Adrenal gland (tissue), 12 donors: Measurements from ENCODE around the gene RNASE13. TPM values are rescaled to one million over a fixed set of nuclear protein-coding genes. Genes with fewer than 3 reads are reported as not detected.
A peak's percentile ranks its signal among the peaks of the same experiment; 100 is the strongest.

Experiments
- DNase-seq, 7 donors: peaks; one replicate each; pipeline ENCODE4 v3.0.0-alpha.2; 2019 to 2020
- H3K27ac ChIP-seq, 5 donors: fragments of 200-600 bp; sonication (generic) in 4 of 5; 1 replicate in 3 of 5; 2 replicates in 2 of 5; pipeline versions ENCODE4 v1.5.1 to v1.8.0; 2016 to 2020; ENCODE audit warnings: mild to moderate bottlenecking in 1 of 5
- H3K27me3 ChIP-seq: fragments of 200-600 bp; 2 replicates; pipeline ENCODE4 v1.8.0; 2021
- H3K36me3 ChIP-seq, 2 donors: fragments of 200-600 bp; replicated peaks in 1 of 2; 1 replicate in 1 of 2; 2 replicates in 1 of 2; pipeline versions ENCODE4 v1.5.1 to v1.8.0; 2018 to 2022
- H3K4me1 ChIP-seq, 2 donors: fragments of 200-600 bp; replicated peaks in 1 of 2; 1 replicate in 1 of 2; 2 replicates in 1 of 2; pipeline versions ENCODE4 v1.5.1 to v1.8.0; 2018 to 2021
- H3K4me3 ChIP-seq, 4 donors: fragments of 200-600 bp; sonication (generic) in 3 of 4; one replicate each; pipeline ENCODE4 v1.5.1; 2016 to 2018
- H3K9me3 ChIP-seq, 3 donors: fragments of 200-600 bp; sonication (generic) in 1 of 3; replicated peaks in 1 of 3; 1 replicate in 2 of 3; 2 replicates in 1 of 3; pipeline versions ENCODE4 v1.5.1 to v1.8.0; 2016 to 2021
- POLR2A ChIP-seq, 2 donors: fragments of 450-650 bp; IDR thresholded peaks; one replicate each; pipeline ENCODE4 v1.6.1; 2017; ENCODE audit warnings: antibody characterized with exemption in 2 of 2, mild to moderate bottlenecking in 2 of 2, moderate library complexity in 1 of 2
- WGBS, 4 donors: extraction: QIAGEN DNeasy Blood & Tissue Kit in 2 of 4; methylation state at CpG; one replicate each; pipeline versions ENCODE4 v1.1.5 to v1.1.7; 2013 to 2017; 5-methylcytosine and 5-hydroxymethylcytosine counted together
- intact Hi-C, 2 donors: fragments of 100-400 bp; cut with DNase I; formaldehyde crosslinking; loops; one replicate each; pipeline versions ENCODE4 v1.14.1 to v1.15.0; 2022 to 2023
- polyA plus RNA-seq, 3 donors: library from polyadenylated mRNA; stranded (reverse); fragments of 200-250 nt in 2 of 3; fragments of 350-450 nt in 1 of 3; fragmentation: Illumina TruSeq in 1 of 3; extraction: RNeasy Lipid Tissue Mini Kit (QIAGEN cat#74804) in 1 of 3; gene quantifications; one replicate each; pipeline ENCODE4 v1.2.3, GENCODE V29; 2013 to 2014
- total RNA-seq, 9 donors: library from RNA; depleted of rRNA in 4 of 9; stranded (reverse); fragments of >200 nt in 4 of 9; fragments of 120-200 nt in 1 of 9; fragmentation: NEBNext Ultra II Directional in 1 of 9; extraction: Animal tissue kit (Norgen Biotek cat#: 25700) in 1 of 9; gene quantifications; one replicate each; pipeline versions ENCODE4 v1.1.0 to v1.2.4, GENCODE V29; 2013 to 2023
- TF ChIP-seq, protein P1 (sequence below), 6 experiments: fragments of 450-650 bp in 4 of 6; fragments of 200-600 bp in 2 of 6; sonication (generic) in 1 of 6; IDR thresholded peaks; 1 replicate in 5 of 6; 2 replicates in 1 of 6; pipeline versions ENCODE4 v1.5.1 to v1.8.0; 2016 to 2021; ENCODE audit warnings: antibody characterized with exemption in 6 of 6, mild to moderate bottlenecking in 2 of 6, moderate library complexity in 1 of 6
- donor health status: healthy with polysubstance abuse.
- donor health status: Bipolar disorder and iron deficiency.
- donor health status: DM: yes; HTN: yes; CAD: no.
- donor health status: DM: no; HTN: no; CAD: no.
- donor health status: DM: no; HTN: no; CAD: no.
- donor health status: DM: yes; HTN: yes; CAD: no.

Gene RNASE13
- total and polyA plus RNA-seq, 12 donors: 0.03 to 0.27 TPM; not detected in 10

DNA sequence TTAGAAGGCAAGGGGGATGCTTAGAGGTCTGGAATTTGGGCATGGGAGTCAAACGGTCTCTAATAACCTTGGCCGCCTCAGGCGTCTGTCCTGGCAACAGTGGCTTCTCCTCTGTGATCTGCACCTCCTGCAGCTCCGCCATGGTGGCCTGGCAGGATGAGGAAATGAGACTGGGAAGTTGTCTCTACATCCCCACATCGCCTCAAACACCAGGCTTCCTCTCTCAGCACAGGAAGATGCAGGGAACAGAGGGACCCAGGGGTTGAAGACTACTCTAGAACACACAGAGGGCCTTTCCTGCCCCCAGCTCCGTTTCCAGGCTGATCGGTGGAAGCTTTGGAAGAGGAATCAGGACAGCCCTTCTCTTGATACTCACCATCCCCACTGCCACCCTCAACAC lies 11.4 kb downstream of the RNASE13 start:
- no peaks in the 10 kb centered on the region for H3K27me3 ChIP-seq
- intact Hi-C loops: loop anchor here in 1 of 2 donors (5.0 kb wide), 1 partner anchor 69 kb away; no protein-coding TSS in a partner anchor
- peaks cover 36 to 52% of the 10 kb centered on the region in 2 donors for H3K4me1 ChIP-seq
- H3K4me3 ChIP-seq: peak overlapping the region in 2 of 4 donors; percentile 64 to 71
- peaks cover 0 to 39% of the 10 kb centered on the region in 2 donors for H3K36me3 ChIP-seq
- peak overlapping the region in 3 of 5 donors; percentile 65 to 93 (median 87) for H3K27ac ChIP-seq
- TF ChIP-seq, protein P1, sequence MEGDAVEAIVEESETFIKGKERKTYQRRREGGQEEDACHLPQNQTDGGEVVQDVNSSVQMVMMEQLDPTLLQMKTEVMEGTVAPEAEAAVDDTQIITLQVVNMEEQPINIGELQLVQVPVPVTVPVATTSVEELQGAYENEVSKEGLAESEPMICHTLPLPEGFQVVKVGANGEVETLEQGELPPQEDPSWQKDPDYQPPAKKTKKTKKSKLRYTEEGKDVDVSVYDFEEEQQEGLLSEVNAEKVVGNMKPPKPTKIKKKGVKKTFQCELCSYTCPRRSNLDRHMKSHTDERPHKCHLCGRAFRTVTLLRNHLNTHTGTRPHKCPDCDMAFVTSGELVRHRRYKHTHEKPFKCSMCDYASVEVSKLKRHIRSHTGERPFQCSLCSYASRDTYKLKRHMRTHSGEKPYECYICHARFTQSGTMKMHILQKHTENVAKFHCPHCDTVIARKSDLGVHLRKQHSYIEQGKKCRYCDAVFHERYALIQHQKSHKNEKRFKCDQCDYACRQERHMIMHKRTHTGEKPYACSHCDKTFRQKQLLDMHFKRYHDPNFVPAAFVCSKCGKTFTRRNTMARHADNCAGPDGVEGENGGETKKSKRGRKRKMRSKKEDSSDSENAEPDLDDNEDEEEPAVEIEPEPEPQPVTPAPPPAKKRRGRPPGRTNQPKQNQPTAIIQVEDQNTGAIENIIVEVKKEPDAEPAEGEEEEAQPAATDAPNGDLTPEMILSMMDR (IDR thresholded peaks at IDR 0.05): no peak
- no peak for TF ChIP-seq POLR2A (IDR thresholded peaks at IDR 0.05)
- H3K9me3 ChIP-seq: no peaks in the 10 kb centered on the region
- peak in 5 of 7 donors; percentile 44 to 70 (median 51) for DNase-seq
- WGBS, 4 donors: 15 to 34% (median 29%) methylated on average over 7 of the region's 7 CpGs

DNA sequence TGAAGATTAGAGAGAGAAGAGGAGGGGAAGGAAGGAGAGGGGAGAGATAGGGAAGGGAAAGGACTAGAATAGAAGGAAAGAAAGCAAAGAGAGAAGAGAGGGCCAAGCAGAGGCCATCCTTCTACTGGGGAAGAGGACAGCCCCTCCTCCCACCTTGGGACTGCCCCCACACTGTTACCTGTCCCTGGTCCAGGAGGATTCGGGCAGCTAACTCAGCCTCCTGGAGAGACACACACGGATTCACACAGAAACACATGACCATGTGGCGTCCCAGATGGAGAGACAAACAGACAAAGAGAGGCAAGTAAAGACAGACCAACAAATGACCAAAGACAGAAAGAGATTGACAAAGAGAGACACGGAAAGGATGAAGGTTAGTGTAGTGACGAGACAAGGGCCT lies 11.9 kb downstream of the RNASE13 start:
- no peak for DNase-seq
- peaks cover 36 to 56% of the 10 kb centered on the region in 2 donors for H3K4me1 ChIP-seq
- H3K27ac ChIP-seq: peak overlapping the region in 3 of 5 donors; percentile 4 to 93 (median 87)
- WGBS, 4 donors: 43 to 57% (median 47%) methylated on average over 5 of the region's 5 CpGs
- no peaks in the 10 kb centered on the region for H3K27me3 ChIP-seq
- no peaks in the 10 kb centered on the region for H3K9me3 ChIP-seq
- intact Hi-C loops: loop anchor here in 1 of 2 donors (5.0 kb wide), 1 partner anchor 70 kb away; no protein-coding TSS in a partner anchor
- H3K4me3 ChIP-seq: peak overlapping the region in 1 of 4 donors; percentile 71
- peaks cover 0 to 44% of the 10 kb centered on the region in 2 donors for H3K36me3 ChIP-seq
- TF ChIP-seq, protein P1 (IDR thresholded peaks at IDR 0.05): no peak
- TF ChIP-seq POLR2A (IDR thresholded peaks at IDR 0.05): no peak

DNA sequence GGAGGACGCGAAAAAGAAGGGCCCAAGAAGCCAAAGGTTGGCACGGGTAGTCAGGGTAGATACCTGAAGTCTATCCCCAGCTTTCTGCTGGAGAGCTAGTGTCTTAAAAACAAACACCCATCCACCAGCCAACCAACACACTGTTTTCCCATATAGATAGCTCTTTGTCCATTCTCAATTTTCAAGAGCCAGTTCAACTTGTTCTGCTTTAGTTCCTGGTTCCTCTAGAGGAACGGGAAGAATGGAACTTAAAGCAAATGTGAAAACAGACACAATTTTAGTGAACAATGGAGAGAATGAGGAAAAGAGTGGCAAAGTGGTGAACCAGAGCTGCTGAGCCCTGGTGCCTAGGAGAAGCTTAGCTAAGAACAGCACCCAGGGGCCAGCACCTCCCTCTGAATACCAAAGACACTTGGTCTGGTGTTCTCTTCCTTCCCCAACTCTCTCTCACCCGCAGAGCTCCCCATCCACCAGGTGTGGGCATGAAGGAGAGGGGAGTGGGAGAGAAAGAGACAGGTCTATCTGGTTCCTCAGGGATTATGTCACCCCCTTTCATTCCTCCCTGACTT lies 13.5 kb downstream of the RNASE13 start:
- H3K4me3 ChIP-seq: no peak overlapping the region
- peak overlapping the region in 2 of 5 donors; percentile 15 to 20 for H3K27ac ChIP-seq
- H3K9me3 ChIP-seq: no peaks in the 10 kb centered on the region
- TF ChIP-seq, protein P1 (IDR thresholded peaks at IDR 0.05): no peak
- TF ChIP-seq POLR2A (IDR thresholded peaks at IDR 0.05): no peak
- 82 to 90% (median 87%) methylated on average over 5 of the region's 5 CpGs for WGBS, 4 donors
- intact Hi-C loops: loop anchor here in 1 of 2 donors (5.0 kb wide), 1 partner anchor 71 kb away; no protein-coding TSS in a partner anchor
- H3K27me3 ChIP-seq: no peaks in the 10 kb centered on the region
- peaks cover 29 to 49% of the 10 kb centered on the region in 2 donors for H3K4me1 ChIP-seq
- DNase-seq: no peak
- H3K36me3 ChIP-seq: peaks cover 0 to 55% of the 10 kb centered on the region in 2 donors

DNA sequence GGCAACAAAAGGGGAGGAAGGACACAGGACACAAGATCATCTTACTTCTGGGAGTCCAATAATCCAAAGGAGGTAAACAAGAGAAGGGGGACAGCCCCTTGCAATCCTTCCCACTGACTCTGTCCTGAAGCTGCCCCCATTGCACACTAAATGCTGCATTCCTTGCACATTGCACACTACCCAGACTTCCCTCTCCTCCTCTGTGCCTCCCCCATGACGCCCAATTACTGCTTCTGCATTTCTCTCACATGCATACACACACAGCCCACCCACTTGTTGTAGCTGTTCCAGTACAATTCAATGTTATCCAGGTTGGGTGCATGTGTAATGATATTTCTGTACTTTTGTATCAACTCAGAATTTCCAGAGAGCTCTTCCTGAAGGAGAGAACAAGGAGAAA lies 15.2 kb downstream of the RNASE13 start:
- no peak for DNase-seq
- TF ChIP-seq, protein P1 (IDR thresholded peaks at IDR 0.05): no peak
- TF ChIP-seq POLR2A (IDR thresholded peaks at IDR 0.05): no peak
- peaks cover 32 to 46% of the 10 kb centered on the region in 2 donors for H3K4me1 ChIP-seq
- H3K27me3 ChIP-seq: no peaks in the 10 kb centered on the region
- H3K4me3 ChIP-seq: no peak overlapping the region
- peak overlapping the region in 1 of 5 donors; percentile 17 for H3K27ac ChIP-seq
- WGBS, 4 donors: 44 to 71% (median 55%) methylated on average over 1 of the region's 1 CpG
- intact Hi-C loops: loop anchor here in 1 of 2 donors (5.0 kb wide), 1 partner anchor 73 kb away; no protein-coding TSS in a partner anchor
- H3K9me3 ChIP-seq: no peaks in the 10 kb centered on the region
- H3K36me3 ChIP-seq: peaks cover 0 to 55% of the 10 kb centered on the region in 2 donors
